NCI-H146 (cell line): ENCODE results near the gene RAB34.
A peak's percentile ranks its signal among the peaks of the same experiment; 100 is the strongest.

Experiments used
- DNase-seq: peaks from one replicate; lab custom pipeline; 2025; lab: John Stamatoyannopoulos, UW

Gene RAB34, protein sequence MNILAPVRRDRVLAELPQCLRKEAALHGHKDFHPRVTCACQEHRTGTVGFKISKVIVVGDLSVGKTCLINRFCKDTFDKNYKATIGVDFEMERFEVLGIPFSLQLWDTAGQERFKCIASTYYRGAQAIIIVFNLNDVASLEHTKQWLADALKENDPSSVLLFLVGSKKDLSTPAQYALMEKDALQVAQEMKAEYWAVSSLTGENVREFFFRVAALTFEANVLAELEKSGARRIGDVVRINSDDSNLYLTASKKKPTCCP

DNA sequence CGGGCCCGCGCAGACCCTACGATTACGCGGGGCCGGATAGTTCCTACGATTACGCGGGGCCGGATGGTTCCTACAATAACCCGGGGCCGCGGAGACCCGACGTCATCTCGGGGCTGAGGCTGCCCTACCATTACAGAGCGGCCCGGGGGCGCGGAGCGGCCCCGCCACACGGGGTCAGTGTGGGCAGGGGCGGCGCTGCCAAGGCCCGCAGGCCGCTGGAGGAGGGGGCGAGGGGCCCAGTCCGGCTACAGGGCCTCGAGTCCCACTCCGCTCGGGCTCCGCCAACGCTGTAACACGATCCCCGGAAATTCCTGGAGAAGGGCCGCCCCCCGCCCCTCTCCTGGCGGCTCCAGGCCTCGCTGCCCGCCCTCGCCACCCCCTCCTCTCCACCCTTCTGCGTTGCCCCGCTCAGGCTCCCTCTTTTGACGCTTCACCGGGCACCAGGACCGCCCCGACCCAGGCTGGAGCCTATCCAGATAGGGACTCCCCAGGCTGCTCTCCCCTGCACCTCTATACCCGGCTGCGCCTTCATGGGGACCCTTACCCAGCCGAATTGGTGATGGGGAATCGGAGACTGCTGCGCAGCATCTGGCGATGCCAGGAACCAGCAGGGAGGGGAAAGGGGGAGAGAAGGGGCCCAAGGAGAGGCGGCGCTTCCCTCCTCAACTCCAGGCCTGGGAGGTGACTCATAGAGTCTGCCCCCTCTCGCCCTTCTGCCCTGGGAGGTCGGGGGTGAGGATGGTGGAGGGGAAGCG is at the start of gene RAB34:
RAB34 (minus strand) TSS at position 291 of the 755 bp plus-strand sequence. CDS start 602 bp downstream, outside the sequence.
- peak; percentile 81 for DNase-seq

DNA sequence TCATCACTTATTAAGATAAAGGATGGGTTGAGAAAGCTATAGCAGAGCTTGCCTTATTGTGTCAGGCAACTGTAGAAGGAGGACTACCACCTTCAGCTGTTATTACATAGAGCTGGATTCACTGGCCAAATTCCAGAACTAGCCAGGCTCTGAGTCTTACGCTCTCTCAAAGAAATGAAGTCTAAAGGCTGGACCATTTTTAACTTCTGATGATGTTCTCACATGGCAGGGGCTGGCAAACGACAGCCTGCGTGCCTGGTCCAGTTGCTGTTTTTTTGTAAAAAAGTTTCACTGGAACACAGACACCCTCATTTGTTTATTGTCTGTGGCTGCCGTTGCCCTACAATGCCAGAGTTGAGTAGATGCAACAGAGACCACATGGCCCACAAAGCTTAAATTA is 47.4 kb upstream of the RAB34 start:
- DNase-seq = no peak

DNA sequence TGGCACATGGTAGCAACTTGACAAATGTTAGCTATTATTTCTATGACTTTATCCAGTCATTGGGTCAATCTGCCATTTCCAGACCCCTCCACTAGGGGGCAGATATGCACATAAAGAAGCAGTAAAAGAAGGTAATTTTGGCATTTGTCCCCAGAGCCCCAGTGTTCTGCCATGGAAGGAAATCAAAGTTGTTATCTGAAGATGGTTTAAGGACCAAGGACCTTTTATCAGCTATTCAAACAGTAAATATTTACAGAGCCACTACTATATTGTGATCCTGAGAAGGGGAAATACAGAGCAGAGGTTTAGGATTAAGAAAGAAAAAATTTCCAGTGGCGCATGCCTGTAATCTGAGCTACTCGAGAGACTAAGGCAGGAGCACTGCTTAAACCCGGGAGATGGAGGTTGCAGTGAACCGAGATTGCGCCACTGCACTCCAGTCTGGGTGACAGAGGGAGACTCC is 46.2 kb upstream of the RAB34 start:
- DNase-seq = peak; percentile 63

DNA sequence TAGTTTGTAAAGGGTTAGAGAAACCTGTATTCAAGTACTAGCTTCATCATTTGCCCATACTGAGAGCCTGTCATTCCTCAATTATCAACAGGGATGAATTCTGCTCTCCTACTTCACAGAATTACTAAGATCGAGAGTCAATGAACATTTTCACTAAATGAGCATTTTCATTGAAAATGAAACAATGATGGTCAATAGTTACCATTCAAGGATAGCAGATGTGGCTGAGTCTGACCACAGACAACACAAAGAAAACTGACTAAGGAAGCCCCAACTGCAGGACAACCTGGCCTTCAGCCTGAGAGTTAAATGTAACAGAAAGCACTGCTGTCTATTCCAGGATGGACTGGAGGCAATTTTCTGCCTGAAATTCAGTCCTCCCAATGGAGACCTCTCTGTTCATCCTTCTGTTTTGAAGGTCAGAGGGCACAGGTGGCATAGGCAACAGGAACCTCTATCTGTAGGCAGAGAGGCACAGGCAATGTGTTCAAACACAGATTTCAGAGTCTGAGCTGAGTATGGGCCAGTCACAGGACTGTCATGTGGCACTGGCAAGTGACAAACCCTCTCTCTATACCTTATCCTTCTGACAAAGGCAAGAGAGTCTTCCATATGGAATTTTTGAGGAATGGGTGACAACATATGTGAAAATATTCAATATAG is 45.6 kb upstream of the RAB34 start:
- no peak for DNase-seq

DNA sequence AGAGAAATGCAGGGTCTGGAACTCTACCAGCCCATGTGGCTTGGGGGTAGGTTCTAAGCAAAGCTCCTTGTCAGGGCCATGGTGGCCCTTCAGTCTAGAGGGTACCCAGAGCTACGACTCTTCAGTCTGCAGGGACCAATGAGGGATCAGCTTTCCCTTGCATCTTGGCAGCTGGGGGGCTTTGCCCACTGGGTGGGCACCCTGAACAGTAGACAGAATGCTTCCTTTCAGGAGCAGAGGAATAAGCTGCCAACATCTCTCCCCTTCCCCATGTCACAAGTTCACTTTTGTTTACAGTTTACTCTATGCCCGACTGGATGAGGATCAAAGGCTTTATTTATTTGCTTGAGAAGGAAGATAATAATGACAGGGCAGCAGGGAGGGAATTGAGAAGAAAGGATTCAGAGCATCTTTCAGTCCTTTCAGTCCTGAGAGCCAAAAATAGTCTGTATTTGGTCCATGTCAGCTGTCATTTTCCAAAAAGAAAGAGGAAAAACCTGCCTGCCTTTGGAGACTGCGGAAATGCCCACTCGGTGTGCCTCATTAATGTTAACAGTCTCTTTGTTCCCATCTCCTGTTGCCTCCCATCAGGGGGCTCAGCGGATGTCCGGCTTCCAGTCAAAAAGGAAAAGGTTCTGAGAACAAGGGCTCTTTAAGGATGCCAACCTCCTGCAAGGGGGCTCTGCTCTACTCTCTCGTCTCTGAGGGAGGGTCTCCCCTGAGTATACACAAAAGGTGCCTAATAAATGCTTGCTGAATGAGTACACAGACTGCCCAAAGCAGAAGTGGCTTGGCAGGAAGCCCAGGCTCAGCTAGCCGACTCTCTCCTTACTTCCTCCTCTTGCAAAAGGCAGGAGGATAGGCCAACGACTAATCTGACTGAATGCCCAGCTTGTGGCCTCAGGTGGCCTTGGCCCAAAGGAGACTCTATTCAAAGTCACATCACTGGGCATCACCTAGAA is 43.2 kb upstream of the RAB34 start:
- peak; percentile 60 for DNase-seq

DNA sequence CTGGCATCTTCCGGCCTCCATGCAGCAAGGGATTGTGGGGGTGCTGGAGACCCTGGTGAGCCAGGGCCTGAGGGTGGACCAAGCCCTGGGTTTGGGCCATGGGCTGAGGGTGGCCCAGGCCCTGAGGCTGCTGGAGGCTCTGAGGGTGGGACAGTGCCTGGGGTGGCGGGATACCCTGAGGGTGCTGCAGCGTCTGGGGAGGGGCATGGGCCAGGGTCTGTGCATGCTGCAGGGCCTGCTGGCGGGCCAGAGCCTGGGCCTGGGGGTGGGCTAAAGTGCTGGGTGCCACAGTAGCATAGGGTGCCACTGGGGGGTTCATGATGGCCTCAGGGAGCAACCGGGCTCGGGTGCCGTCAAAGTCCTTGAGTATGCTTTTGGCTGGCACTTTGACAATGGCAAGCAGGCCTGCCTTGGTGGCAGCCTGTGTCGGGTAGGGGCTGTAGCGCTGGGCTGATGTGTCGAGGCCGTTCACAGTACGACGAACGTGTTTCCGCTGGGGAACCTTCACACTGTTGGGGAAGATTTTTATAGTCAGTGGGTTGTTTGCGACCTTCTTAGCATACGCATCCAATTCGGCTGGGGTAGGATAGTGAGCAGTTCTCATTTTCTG is 41.7 kb upstream of the RAB34 start:
- no peak for DNase-seq

DNA sequence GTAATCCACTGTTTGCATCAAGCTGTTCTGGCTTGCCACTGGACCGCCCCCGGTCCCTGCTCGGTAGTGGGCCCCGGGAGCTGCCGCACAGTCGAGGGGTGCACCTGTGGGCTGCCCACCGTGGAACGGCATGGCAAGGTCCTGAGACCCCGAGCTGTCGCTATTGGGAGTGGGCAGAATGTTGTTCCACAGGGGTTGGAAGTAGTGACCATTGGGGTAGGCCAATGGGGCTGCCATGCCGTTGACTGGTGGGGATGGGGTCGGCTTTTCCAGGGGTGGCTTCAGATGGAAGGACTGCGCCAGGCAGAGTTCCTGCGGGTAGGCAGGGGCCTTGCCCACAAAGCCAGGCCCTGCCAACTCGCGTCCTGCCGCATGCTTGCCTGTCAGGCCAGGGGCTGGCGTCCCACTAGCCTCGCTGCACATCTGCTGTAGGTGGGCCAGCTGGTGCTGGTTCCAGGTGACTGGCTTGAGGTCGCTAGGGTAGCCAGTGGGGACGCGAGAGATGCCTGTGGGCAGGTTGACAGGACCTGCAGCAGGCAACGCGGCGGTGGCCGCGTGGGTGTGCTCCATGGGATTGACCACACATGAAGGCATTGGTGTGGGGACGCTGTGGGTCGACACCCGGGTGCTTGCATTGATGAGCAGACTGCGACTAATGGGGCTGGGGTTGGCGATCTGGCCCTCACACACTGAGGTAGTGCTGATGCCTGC is 40.9 kb upstream of the RAB34 start:
- DNase-seq = no peak

DNA sequence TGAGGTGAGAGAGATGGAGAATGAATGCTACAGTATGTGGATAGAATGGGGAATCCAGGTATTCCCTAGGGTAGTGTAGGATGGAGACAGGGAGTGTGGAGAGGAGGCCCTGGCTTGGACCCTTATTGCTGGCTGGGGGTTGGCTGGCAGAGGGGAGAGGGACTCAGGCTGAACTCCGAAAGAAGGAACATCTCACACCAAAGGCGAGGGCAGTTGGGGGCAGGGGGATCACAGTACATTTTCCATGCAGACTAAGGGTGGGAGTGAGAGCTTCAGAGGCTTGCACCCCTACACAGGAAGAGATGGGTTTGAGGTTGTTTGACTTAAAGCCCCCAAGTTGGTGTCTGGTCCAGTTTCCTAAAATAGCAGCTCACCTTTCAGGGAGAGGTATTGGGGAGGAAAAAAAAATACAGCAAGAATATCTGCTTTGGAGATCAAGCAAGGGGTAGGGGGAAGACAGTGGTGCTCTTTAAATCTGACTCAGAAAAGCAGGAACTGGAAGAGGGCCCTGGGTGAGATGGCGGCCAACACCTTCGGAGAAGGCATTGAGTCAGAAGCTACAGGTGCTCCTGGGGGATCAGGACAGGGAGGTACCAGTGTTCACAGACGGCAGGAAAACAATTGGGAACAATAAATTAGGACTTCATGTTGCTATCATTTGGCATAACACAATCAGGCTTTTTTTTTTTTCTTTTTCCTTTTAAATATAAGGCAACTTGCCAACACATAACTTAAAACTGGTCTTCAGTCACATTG is 38.6 kb upstream of the RAB34 start:
- DNase-seq = no peak

DNA sequence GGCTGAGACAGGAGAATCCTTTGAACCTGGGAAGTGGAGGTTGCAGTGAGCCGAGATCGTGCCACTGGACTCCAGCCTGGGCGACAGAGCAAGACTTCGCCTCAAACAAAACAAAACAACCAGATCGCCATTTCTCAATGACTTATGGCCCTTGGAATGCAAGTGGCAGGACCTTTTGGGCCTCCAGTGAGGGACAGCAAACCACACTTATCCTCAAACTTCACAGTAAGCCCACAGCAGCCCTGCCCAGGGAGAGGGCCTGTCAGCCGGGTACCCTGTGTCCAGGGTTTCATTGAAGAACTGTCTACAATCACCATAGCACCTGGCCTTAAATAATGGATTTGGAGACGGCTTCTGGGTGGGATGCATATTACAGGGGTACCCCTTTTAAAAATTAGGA is 37.8 kb upstream of the RAB34 start:
- DNase-seq = no peak

DNA sequence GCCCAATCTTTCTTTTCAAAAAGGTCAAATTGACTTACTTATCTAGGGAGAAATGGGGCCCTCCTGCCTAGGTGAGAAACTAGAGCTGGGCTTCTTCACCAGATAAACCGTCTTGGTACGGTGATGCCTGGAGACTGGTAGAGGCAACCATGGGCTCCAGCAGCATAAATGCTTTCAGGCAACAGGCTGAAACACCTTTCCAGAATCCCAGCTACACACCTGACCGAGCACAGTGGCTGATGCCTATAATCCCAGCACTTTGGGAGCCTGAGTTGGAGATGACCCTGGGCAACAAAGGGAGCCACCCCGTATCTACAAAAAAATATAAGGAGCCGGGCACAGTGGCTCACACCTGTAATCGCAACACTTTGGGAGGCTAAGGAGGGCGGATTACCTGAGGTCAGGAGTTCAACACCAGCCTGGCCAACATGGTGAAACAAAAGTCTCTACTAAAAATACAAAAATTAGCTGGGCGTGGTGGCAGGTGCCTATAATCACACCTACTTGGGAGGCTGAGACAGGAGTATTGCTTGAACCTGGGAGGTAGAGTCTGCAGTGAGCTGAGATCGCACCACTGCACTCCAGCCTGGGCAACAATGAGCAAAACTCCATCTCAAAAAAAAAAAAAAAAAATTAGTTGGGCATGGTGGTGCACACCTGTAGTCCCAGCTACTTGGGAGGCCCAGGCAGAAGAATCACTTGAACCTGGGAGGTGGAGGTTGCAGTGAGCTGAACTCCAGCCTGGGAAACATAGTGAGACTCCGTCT is 34.1 kb upstream of the RAB34 start:
- no peak for DNase-seq

DNA sequence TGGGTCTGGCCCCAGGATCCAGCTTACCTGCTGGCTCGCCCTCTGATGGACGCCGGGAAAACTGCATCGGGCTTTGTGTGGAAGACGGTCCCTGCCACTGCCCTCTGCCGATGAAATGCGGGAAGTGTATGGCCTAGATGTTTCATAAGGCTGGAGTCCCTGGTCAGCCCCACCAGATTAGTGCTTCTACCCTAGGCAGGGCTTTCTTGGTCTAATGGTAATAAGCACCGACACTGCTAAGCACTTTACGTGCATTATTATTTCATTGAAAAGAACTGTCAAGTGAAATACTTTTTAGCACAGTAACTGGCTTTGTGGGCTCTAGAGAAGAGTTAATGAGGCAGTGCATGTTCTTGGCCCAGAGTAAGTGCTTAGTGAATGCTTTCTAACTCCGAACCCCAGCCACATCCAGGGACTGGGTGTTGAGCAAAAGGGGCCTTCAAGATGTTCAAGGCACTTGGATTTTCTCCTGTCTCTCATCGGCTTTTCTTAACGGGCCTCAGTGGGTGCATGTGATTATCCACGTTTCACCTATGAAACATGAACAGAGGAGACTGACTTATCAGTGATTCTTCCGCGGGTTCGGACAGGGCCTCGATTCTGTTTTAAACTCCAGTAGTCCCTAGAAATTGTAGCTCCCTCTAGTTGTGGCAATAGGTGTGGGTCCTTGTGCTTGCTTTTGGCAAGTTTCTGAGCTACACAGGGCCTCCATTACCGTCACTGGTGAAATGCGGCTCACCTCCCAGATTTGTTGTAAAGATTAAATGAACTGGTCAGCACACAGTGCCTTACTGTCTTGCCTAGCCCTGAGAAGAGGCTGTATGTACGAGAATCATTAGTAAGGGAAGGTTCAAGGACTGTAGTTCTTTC is 32.7 kb upstream of the RAB34 start:
- DNase-seq = peak; percentile 87

DNA sequence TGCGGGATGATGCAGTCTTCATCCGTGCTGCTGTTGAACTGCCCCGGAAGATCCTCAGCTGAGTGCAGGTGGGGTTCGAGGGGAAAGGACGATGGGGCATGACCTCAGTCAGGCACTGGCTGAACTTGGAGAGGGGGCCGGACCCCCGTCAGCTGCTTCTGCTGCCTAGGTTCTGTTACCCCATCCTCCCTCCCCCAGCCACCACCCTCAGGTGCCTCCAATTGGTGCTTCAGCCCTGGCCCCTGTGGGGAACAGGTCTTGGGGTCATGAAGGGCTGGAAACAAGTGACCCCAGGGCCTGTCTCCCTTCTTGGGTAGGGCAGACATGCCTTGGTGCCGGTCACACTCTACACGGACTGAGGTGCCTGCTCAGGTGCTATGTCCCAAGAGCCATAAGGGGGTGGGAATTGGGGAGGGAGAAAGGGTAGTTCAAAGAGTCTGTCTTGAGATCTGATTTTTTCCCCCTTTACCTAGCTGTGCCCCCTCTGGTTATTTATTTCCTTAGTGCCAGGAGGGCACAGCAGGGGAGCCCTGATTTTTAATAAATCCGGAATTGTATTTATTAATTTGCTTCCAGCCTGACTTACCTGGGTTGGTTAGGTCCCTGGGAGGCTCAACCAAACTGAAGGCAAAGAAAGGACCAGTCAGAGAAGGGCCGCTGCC is 32.0 kb upstream of the RAB34 start:
- no peak for DNase-seq

DNA sequence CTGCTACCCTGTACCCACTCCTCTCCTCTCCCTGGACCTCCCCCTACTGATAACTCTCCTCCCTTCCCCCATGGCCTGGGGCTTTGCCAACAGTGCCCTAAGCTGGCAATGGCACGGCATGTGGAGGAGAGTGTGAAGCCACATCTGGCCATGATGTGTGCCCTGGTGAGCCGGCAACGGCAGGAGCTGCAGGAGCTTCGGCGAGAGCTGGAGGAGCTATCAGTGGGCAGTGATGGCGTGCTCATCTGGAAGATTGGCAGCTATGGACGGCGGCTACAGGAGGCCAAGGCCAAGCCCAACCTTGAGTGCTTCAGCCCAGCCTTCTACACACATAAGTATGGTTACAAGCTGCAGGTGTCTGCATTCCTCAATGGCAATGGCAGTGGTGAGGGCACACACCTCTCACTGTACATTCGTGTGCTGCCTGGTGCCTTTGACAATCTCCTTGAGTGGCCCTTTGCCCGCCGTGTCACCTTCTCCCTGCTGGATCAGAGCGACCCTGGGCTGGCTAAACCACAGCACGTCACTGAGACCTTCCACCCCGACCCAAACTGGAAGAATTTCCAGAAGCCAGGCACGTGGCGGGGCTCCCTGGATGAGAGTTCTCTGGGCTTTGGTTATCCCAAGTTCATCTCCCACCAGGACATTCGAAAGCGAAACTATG is 31.3 kb upstream of the RAB34 start:
- DNase-seq = no peak

DNA sequence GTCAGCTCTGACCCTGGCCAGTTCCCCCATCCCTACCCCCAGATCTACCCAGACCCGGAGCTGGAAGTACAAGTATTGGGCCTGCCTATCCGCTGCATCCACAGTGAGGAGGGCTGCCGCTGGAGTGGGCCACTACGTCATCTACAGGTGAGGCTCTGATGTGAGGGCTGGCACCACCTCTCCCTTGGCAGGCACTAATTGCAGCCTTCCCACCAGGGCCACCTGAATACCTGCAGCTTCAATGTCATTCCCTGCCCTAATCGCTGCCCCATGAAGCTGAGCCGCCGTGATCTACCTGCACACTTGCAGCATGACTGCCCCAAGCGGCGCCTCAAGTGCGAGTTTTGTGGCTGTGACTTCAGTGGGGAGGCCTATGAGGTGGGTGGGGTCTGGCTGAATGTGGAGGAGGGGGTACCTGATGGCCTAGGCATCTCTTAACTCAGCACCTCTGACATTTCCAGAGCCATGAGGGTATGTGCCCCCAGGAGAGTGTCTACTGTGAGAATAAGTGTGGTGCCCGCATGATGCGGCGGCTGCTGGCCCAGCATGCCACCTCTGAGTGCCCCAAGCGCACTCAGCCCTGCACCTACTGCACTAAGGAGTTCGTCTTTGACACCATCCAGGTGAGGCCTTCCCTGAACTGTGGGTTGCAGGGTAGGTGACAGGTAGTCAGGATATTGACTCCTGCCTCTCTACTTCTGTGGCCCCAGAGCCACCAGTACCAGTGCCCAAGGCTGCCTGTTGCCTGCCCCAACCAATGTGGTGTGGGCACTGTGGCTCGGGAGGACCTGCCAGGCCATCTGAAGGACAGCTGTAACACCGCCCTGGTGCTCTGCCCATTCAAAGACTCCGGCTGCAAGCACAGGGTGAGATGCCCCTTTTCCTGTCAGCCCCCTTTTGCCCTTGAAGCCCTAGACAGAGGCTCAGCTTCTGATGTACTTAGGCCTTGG is 30.4 kb upstream of the RAB34 start:
- no peak for DNase-seq

DNA sequence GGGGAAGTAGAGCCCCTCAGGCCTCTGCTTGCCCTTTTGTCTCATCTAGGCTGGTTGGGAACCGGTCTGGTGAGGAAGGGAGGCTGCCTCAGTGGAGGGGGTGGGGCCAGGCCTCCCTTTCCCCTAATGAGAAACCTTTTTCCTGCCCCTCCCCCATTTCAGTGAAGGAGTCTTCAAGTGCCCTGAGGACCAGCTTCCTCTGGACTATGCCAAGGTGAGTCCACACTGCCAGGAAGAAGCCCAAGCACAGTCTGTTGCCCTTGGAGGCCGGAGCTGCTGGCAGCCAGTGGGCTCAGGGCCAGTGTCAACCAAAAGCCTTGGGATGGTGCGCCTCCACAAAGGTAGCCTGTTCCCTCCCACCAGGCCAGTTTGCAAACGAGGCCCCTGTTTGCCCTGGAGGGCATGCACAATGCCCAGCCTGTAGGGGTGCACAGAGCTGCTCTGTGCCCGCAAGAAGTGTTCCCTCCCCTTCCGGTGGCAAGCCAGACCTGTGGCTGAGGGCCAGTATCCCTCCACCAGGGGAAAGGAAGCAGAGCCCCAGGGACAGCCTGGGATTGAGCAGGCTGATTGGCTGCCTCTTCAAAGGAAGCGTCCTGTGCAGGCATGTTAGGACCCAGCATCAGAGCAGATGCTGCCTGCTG is 29.5 kb upstream of the RAB34 start:
- DNase-seq = no peak
